SW480 (cell line): Measurements from ENCODE around the gene LCN2.

Experiments
- DNase-seq: peaks from one replicate; pipeline ENCODE4 v3.0.0-alpha.2; 2016; ENCODE audit warnings: low spot score

Gene LCN2

DNA sequence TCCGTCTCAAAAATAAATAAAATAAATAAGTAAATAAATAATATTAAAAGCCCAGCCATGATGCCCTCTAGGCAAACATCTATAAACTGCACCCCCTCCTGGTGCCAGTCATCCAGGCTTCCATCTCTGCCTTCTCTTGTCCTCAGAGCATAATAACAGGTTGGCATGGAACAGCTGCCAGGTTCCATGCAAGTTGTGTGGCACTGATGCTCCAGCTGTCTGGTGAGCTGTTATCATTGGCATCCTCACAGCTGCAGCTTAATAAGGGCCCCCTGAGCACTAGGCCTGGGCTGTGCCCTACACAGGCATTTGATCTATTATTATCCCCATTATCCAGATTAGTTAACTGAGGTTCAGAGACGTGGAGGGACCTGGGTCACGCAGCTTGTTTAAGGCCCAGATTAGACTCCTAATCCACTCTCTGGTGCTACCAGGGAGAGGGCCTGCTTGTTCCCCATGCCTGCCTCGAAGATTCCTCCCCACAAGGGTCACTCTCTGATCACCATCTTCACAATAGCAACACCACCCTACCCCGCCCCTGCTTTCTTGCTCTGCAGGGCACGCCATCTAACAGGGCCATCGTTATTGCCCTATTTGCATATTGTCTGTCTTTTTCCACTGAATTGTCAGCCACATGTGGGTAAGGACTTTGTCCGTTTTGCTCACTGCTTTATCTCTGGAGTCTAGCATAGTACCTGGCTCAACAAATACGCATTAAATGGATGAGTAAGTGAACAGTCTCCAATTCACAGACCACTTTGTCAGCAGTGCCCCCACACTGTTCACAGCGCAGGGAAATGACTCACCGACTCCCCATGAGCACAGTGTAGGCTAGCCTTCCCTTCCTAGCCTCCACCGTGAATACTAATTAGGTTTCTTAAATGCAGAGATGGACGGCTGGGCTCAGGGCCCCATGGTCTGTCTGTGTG, 52.5 kb downstream of the LCN2 start:
- no peak for DNase-seq

DNA sequence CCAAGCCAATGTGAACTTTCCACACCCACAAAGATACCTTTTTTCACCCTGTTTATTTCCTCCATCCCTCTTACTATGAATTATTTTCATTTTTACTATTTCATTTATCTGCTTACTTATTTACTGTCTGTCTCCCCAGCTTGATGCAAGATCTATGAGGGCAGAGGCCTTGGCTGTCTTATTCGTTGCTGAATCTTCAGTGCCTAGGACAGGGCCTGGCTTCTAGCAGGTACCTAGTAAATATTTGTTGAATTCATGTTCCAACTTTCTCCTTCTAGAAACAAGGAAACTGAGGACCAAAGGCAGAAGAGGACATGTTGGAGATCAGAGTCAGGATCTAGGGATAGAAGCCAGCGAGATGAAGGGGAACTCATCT, 53.4 kb downstream of the LCN2 start:
- DNase-seq = no peak
